ENCODE data around the gene TINAG. TPM values are rescaled to one million over a fixed set of nuclear protein-coding genes. Genes with fewer than 3 reads are reported as not detected.

Gene TINAG
- total RNA-seq, 2 experiments from 2014 or later, result not detected

- no peak overlapping the region for H3K27ac Mint-ChIP-seq
- peaks cover 8% of the 10 kb centered on the region for H3K9me3 Mint-ChIP-seq
- no peak overlapping the region for H3K4me3 Mint-ChIP-seq
- H3K27me3 Mint-ChIP-seq (ENCODE audit: low read depth), result no peaks in the 10 kb centered on the region
- CTCF ChIA-PET, result interaction anchor here (0.6 to 0.8 kb wide), 2 partner anchors 9 to 1465 kb away, joined by 3 to 4 read pairs; no protein-coding TSS in a partner anchor
- H3K36me3 Mint-ChIP-seq (ENCODE audit: low read depth), result no peaks in the 10 kb centered on the region
- no peaks in the 10 kb centered on the region for H3K4me1 Mint-ChIP-seq (ENCODE audit: low read depth)
- DNase-seq, result no peak
- intact Hi-C loops (cut with micrococcal nuclease), result no loop called here
Measured at GRCh38 chr6:54285595-54285994, 22.6 kb upstream of the TINAG start.

GRCh38 chr6:54286141-54286540, 22.1 kb upstream of the TINAG start:
- H3K4me3 Mint-ChIP-seq, result no peak overlapping the region
- H3K4me1 Mint-ChIP-seq (ENCODE audit: low read depth), result peaks cover 3% of the 10 kb centered on the region
- peaks cover 7% of the 10 kb centered on the region for H3K9me3 Mint-ChIP-seq
- no peaks in the 10 kb centered on the region for H3K27me3 Mint-ChIP-seq (ENCODE audit: low read depth)
- no peak for DNase-seq
- CTCF ChIA-PET, result interaction anchor here (0.6 kb wide), 1 partner anchor 9 kb away, joined by 3 read pairs; no protein-coding TSS in a partner anchor
- intact Hi-C loops (cut with micrococcal nuclease), result no loop called here
- H3K27ac Mint-ChIP-seq, result no peak overlapping the region
- no peaks in the 10 kb centered on the region for H3K36me3 Mint-ChIP-seq (ENCODE audit: low read depth)

- no peak for DNase-seq
- peaks cover 9% of the 10 kb centered on the region for H3K4me1 Mint-ChIP-seq (ENCODE audit: low read depth)
- no peaks in the 10 kb centered on the region for H3K27me3 Mint-ChIP-seq (ENCODE audit: low read depth)
- CTCF ChIA-PET, result no interaction called here
- no peak overlapping the region for H3K4me3 Mint-ChIP-seq
- peaks cover 5% of the 10 kb centered on the region for H3K9me3 Mint-ChIP-seq
- no peak overlapping the region for H3K27ac Mint-ChIP-seq
- intact Hi-C loops (cut with micrococcal nuclease), result no loop called here
- H3K36me3 Mint-ChIP-seq (ENCODE audit: low read depth), result no peaks in the 10 kb centered on the region
Measured at GRCh38 chr6:54288474-54288873, 19.8 kb upstream of the TINAG start.

- H3K4me3 Mint-ChIP-seq, result no peak overlapping the region
- CTCF ChIA-PET, result no interaction called here
- peaks cover 9% of the 10 kb centered on the region for H3K4me1 Mint-ChIP-seq (ENCODE audit: low read depth)
- H3K27me3 Mint-ChIP-seq (ENCODE audit: low read depth), result no peaks in the 10 kb centered on the region
- no peak overlapping the region for H3K27ac Mint-ChIP-seq
- peaks cover 5% of the 10 kb centered on the region for H3K9me3 Mint-ChIP-seq
- no peaks in the 10 kb centered on the region for H3K36me3 Mint-ChIP-seq (ENCODE audit: low read depth)
- DNase-seq, result no peak
- intact Hi-C loops (cut with micrococcal nuclease), result no loop called here
Measured at GRCh38 chr6:54289426-54289825, 18.8 kb upstream of the TINAG start.

- no peak for DNase-seq
- CTCF ChIA-PET, result no interaction called here
- no peaks in the 10 kb centered on the region for H3K36me3 Mint-ChIP-seq (ENCODE audit: low read depth)
- no peak overlapping the region for H3K4me3 Mint-ChIP-seq
- H3K27ac Mint-ChIP-seq, result no peak overlapping the region
- peaks cover 6% of the 10 kb centered on the region for H3K9me3 Mint-ChIP-seq
- peaks cover 9% of the 10 kb centered on the region for H3K4me1 Mint-ChIP-seq (ENCODE audit: low read depth)
- no peaks in the 10 kb centered on the region for H3K27me3 Mint-ChIP-seq (ENCODE audit: low read depth)
- intact Hi-C loops (cut with micrococcal nuclease), result no loop called here
Measured at GRCh38 chr6:54291146-54291545, 17.1 kb upstream of the TINAG start.

- no peak for DNase-seq
- CTCF ChIA-PET, result no interaction called here
- intact Hi-C loops (cut with micrococcal nuclease), result no loop called here
- H3K4me1 Mint-ChIP-seq (ENCODE audit: low read depth), result peaks cover 9% of the 10 kb centered on the region
- no peaks in the 10 kb centered on the region for H3K27me3 Mint-ChIP-seq (ENCODE audit: low read depth)
- no peak overlapping the region for H3K27ac Mint-ChIP-seq
- no peak overlapping the region for H3K4me3 Mint-ChIP-seq
- peaks cover 7% of the 10 kb centered on the region for H3K9me3 Mint-ChIP-seq
- no peaks in the 10 kb centered on the region for H3K36me3 Mint-ChIP-seq (ENCODE audit: low read depth)
Measured at GRCh38 chr6:54291738-54292137, 16.5 kb upstream of the TINAG start.

GRCh38 chr6:54294965-54295532, 13.2 kb upstream of the TINAG start:
- no peak for DNase-seq
- Mint-ChIP-seq H3K4me1 (ENCODE audit: low read depth) (peaks cover 9% of the 10 kb centered on the region), H3K9me3 (peaks cover 7% of the 10 kb centered on the region), H3K27me3 (ENCODE audit: low read depth) (no peaks in the 10 kb centered on the region), H3K36me3 (ENCODE audit: low read depth) (no peaks in the 10 kb centered on the region), H3K27ac (no peak overlapping the region), H3K4me3 (no peak overlapping the region)
- intact Hi-C loops (cut with micrococcal nuclease), result no loop called here
- CTCF ChIA-PET, result no interaction called here

GRCh38 chr6:54299542-54300269, 8.5 kb upstream of the TINAG start:
- no peaks in the 10 kb centered on the region for H3K4me1 Mint-ChIP-seq (ENCODE audit: low read depth)
- H3K27ac Mint-ChIP-seq, result no peak overlapping the region
- H3K36me3 Mint-ChIP-seq (ENCODE audit: low read depth), result no peaks in the 10 kb centered on the region
- intact Hi-C loops (cut with micrococcal nuclease), result no loop called here
- H3K27me3 Mint-ChIP-seq (ENCODE audit: low read depth), result no peaks in the 10 kb centered on the region
- no peak for DNase-seq
- H3K9me3 Mint-ChIP-seq, result peaks cover 5% of the 10 kb centered on the region
- H3K4me3 Mint-ChIP-seq, result no peak overlapping the region
- CTCF ChIA-PET, result no interaction called here

GRCh38 chr6:54301770-54302169, 6.5 kb upstream of the TINAG start:
- no peak for DNase-seq
- Mint-ChIP-seq H3K9me3 (peaks cover 2% of the 10 kb centered on the region), H3K36me3 (ENCODE audit: low read depth) (no peaks in the 10 kb centered on the region), H3K4me1 (ENCODE audit: low read depth) (no peaks in the 10 kb centered on the region), H3K4me3 (no peak overlapping the region), H3K27ac (no peak overlapping the region), H3K27me3 (ENCODE audit: low read depth) (no peaks in the 10 kb centered on the region)
- CTCF ChIA-PET, result interaction anchor here (0.6 kb wide), 1 partner anchor 9 kb away, joined by 3 read pairs; no protein-coding TSS in a partner anchor
- intact Hi-C loops (cut with micrococcal nuclease), result no loop called here

GRCh38 chr6:54307439-54307910, 766 bp upstream of the TINAG start:
- no peaks in the 10 kb centered on the region for H3K9me3 Mint-ChIP-seq
- CTCF ChIA-PET, result no interaction called here
- no peak overlapping the region for H3K4me3 Mint-ChIP-seq
- no peaks in the 10 kb centered on the region for H3K27me3 Mint-ChIP-seq (ENCODE audit: low read depth)
- no peaks in the 10 kb centered on the region for H3K36me3 Mint-ChIP-seq (ENCODE audit: low read depth)
- no peak for DNase-seq
- intact Hi-C loops (cut with micrococcal nuclease), result no loop called here
- H3K4me1 Mint-ChIP-seq (ENCODE audit: low read depth), result no peaks in the 10 kb centered on the region
- H3K27ac Mint-ChIP-seq, result no peak overlapping the region

- intact Hi-C loops (cut with micrococcal nuclease), result no loop called here
- DNase-seq, result no peak
- CTCF ChIA-PET, result no interaction called here
- Mint-ChIP-seq H3K9me3 (no peaks in the 10 kb centered on the region), H3K4me3 (no peak overlapping the region), H3K36me3 (ENCODE audit: low read depth) (no peaks in the 10 kb centered on the region), H3K27ac (no peak overlapping the region), H3K4me1 (ENCODE audit: low read depth) (no peaks in the 10 kb centered on the region), H3K27me3 (ENCODE audit: low read depth) (no peaks in the 10 kb centered on the region)
Measured at GRCh38 chr6:54308986-54309315, 710 bp downstream of the TINAG start.

- DNase-seq, result no peak
- Mint-ChIP-seq H3K4me1 (ENCODE audit: low read depth) (no peaks in the 10 kb centered on the region), H3K27ac (no peak overlapping the region), H3K36me3 (ENCODE audit: low read depth) (no peaks in the 10 kb centered on the region), H3K4me3 (no peak overlapping the region), H3K9me3 (no peaks in the 10 kb centered on the region), H3K27me3 (ENCODE audit: low read depth) (no peaks in the 10 kb centered on the region)
- intact Hi-C loops (cut with micrococcal nuclease), result no loop called here
- CTCF ChIA-PET, result interaction anchor here (0.6 to 0.8 kb wide), 2 partner anchors 8 to 9 kb away, joined by 3 read pairs; no protein-coding TSS in a partner anchor
Measured at GRCh38 chr6:54310377-54311152, 2.3 kb downstream of the TINAG start.

Measured in activated naive CD4-positive, alpha-beta T cell treated with anti-CD3 and anti-CD28 coated beads for 36 hours (primary cell).